Stimulated activated naive CD8-positive, alpha-beta T cell treated with anti-CD3 and anti-CD28 coated beads, Interleukin-15, Interleukin-2, amounts not matched to agents 100 ng/mL and 50 ng/mL, for 24 hours (primary cell): ENCODE measurements around the gene MAGI2.

Experiments
- H3K27ac Mint-ChIP-seq: one replicate; pipeline ENCODE4 v1.8.0; 2021; ENCODE audit warnings: mild to moderate bottlenecking, mixed read lengths
- H3K27me3 Mint-ChIP-seq: one replicate; pipeline ENCODE4 v1.8.0; 2021; ENCODE audit warnings: mixed read lengths
- H3K36me3 Mint-ChIP-seq: one replicate; pipeline ENCODE4 v1.8.0; 2021; ENCODE audit warnings: low read depth, mixed read lengths
- H3K4me1 Mint-ChIP-seq: one replicate; pipeline ENCODE4 v1.8.0; 2021; ENCODE audit warnings: low read depth, mixed read lengths
- H3K4me3 Mint-ChIP-seq: one replicate; pipeline ENCODE4 v1.8.0; 2021; ENCODE audit warnings: mild to moderate bottlenecking, mixed read lengths
- H3K9me3 Mint-ChIP-seq: one replicate; pipeline ENCODE4 v1.8.0; 2021; ENCODE audit warnings: mixed read lengths

Gene MAGI2

GRCh38 chr7:79453558-79454360, at the start of gene MAGI2:
TSS of gene MAGI2 (minus strand) at chr7:79453667. CDS start at chr7:79453320, 347 bp downstream.
- Mint-ChIP-seq H3K4me3 (peak within 1 kb of the TSS; percentile 83), H3K27me3 (peaks cover 58% of the 10 kb centered on the region), H3K27ac (no peak within 1 kb of the TSS), H3K4me1 (peaks cover 12% of the 10 kb centered on the region), H3K36me3 (no peaks in the 10 kb centered on the region), H3K9me3 (no peaks in the 10 kb centered on the region)

GRCh38 chr7:79502151-79502550, 48.7 kb upstream of the MAGI2 start:
- H3K27ac Mint-ChIP-seq, result no peak overlapping the region
- H3K4me3 Mint-ChIP-seq, result no peak overlapping the region
- H3K4me1 Mint-ChIP-seq, result no peaks in the 10 kb centered on the region
- H3K36me3 Mint-ChIP-seq, result no peaks in the 10 kb centered on the region
- H3K27me3 Mint-ChIP-seq, result no peaks in the 10 kb centered on the region
- no peaks in the 10 kb centered on the region for H3K9me3 Mint-ChIP-seq

- Mint-ChIP-seq H3K9me3 (no peaks in the 10 kb centered on the region), H3K4me3 (no peak overlapping the region), H3K27ac (no peak overlapping the region), H3K36me3 (no peaks in the 10 kb centered on the region), H3K4me1 (no peaks in the 10 kb centered on the region), H3K27me3 (no peaks in the 10 kb centered on the region)
Observed at GRCh38 chr7:79500759-79501158, 47.3 kb upstream of the MAGI2 start.

GRCh38 chr7:79497728-79498127, 44.3 kb upstream of the MAGI2 start:
- Mint-ChIP-seq H3K4me1 (no peaks in the 10 kb centered on the region), H3K4me3 (no peak overlapping the region), H3K36me3 (no peaks in the 10 kb centered on the region), H3K9me3 (no peaks in the 10 kb centered on the region), H3K27me3 (no peaks in the 10 kb centered on the region), H3K27ac (no peak overlapping the region)

GRCh38 chr7:79495544-79496272, 42.2 kb upstream of the MAGI2 start:
- Mint-ChIP-seq H3K9me3 (no peaks in the 10 kb centered on the region), H3K36me3 (no peaks in the 10 kb centered on the region), H3K27me3 (no peaks in the 10 kb centered on the region), H3K27ac (no peak overlapping the region), H3K4me3 (no peak overlapping the region), H3K4me1 (no peaks in the 10 kb centered on the region)

- no peaks in the 10 kb centered on the region for H3K4me1 Mint-ChIP-seq
- H3K27ac Mint-ChIP-seq, result no peak overlapping the region
- H3K9me3 Mint-ChIP-seq, result no peaks in the 10 kb centered on the region
- no peak overlapping the region for H3K4me3 Mint-ChIP-seq
- H3K36me3 Mint-ChIP-seq, result no peaks in the 10 kb centered on the region
- no peaks in the 10 kb centered on the region for H3K27me3 Mint-ChIP-seq
Observed at GRCh38 chr7:79494046-79494445, 40.6 kb upstream of the MAGI2 start.

GRCh38 chr7:79489371-79489770, 35.9 kb upstream of the MAGI2 start:
- no peak overlapping the region for H3K4me3 Mint-ChIP-seq
- no peak overlapping the region for H3K27ac Mint-ChIP-seq
- peaks cover 4% of the 10 kb centered on the region for H3K27me3 Mint-ChIP-seq
- no peaks in the 10 kb centered on the region for H3K36me3 Mint-ChIP-seq
- no peaks in the 10 kb centered on the region for H3K9me3 Mint-ChIP-seq
- no peaks in the 10 kb centered on the region for H3K4me1 Mint-ChIP-seq

- Mint-ChIP-seq H3K9me3 (no peaks in the 10 kb centered on the region), H3K4me3 (no peak overlapping the region), H3K4me1 (no peaks in the 10 kb centered on the region), H3K27me3 (peaks cover 3% of the 10 kb centered on the region), H3K36me3 (no peaks in the 10 kb centered on the region), H3K27ac (no peak overlapping the region)
Observed at GRCh38 chr7:79478386-79478785, 24.9 kb upstream of the MAGI2 start.

- H3K9me3 Mint-ChIP-seq, result no peaks in the 10 kb centered on the region
- H3K36me3 Mint-ChIP-seq, result no peaks in the 10 kb centered on the region
- peaks cover 3% of the 10 kb centered on the region for H3K27me3 Mint-ChIP-seq
- no peaks in the 10 kb centered on the region for H3K4me1 Mint-ChIP-seq
- no peak overlapping the region for H3K27ac Mint-ChIP-seq
- no peak overlapping the region for H3K4me3 Mint-ChIP-seq
Observed at GRCh38 chr7:79475455-79475854, 22.0 kb upstream of the MAGI2 start.

GRCh38 chr7:79471699-79472098, 18.2 kb upstream of the MAGI2 start:
- Mint-ChIP-seq H3K27me3 (peaks cover 3% of the 10 kb centered on the region), H3K4me3 (no peak overlapping the region), H3K27ac (no peak overlapping the region), H3K9me3 (no peaks in the 10 kb centered on the region), H3K36me3 (no peaks in the 10 kb centered on the region), H3K4me1 (no peaks in the 10 kb centered on the region)

GRCh38 chr7:79471283-79471682, 17.8 kb upstream of the MAGI2 start:
- Mint-ChIP-seq H3K36me3 (no peaks in the 10 kb centered on the region), H3K27ac (no peak overlapping the region), H3K4me3 (no peak overlapping the region), H3K9me3 (no peaks in the 10 kb centered on the region), H3K4me1 (no peaks in the 10 kb centered on the region), H3K27me3 (peaks cover 2% of the 10 kb centered on the region)

GRCh38 chr7:79465551-79465950, 12.1 kb upstream of the MAGI2 start:
- H3K27ac Mint-ChIP-seq, result no peak overlapping the region
- no peaks in the 10 kb centered on the region for H3K4me1 Mint-ChIP-seq
- no peaks in the 10 kb centered on the region for H3K9me3 Mint-ChIP-seq
- no peaks in the 10 kb centered on the region for H3K27me3 Mint-ChIP-seq
- H3K36me3 Mint-ChIP-seq, result no peaks in the 10 kb centered on the region
- H3K4me3 Mint-ChIP-seq, result no peak overlapping the region

- H3K27me3 Mint-ChIP-seq, result no peaks in the 10 kb centered on the region
- no peaks in the 10 kb centered on the region for H3K36me3 Mint-ChIP-seq
- H3K4me1 Mint-ChIP-seq, result no peaks in the 10 kb centered on the region
- no peak overlapping the region for H3K4me3 Mint-ChIP-seq
- H3K27ac Mint-ChIP-seq, result no peak overlapping the region
- H3K9me3 Mint-ChIP-seq, result no peaks in the 10 kb centered on the region
Observed at GRCh38 chr7:79464051-79464450, 10.6 kb upstream of the MAGI2 start.

- no peaks in the 10 kb centered on the region for H3K9me3 Mint-ChIP-seq
- no peaks in the 10 kb centered on the region for H3K36me3 Mint-ChIP-seq
- H3K4me3 Mint-ChIP-seq, result no peak overlapping the region
- no peaks in the 10 kb centered on the region for H3K27me3 Mint-ChIP-seq
- H3K4me1 Mint-ChIP-seq, result no peaks in the 10 kb centered on the region
- no peak overlapping the region for H3K27ac Mint-ChIP-seq
Observed at GRCh38 chr7:79462390-79462789, 8.9 kb upstream of the MAGI2 start.

GRCh38 chr7:79461660-79462059, 8.2 kb upstream of the MAGI2 start:
- no peaks in the 10 kb centered on the region for H3K9me3 Mint-ChIP-seq
- H3K4me1 Mint-ChIP-seq, result no peaks in the 10 kb centered on the region
- no peak overlapping the region for H3K27ac Mint-ChIP-seq
- H3K27me3 Mint-ChIP-seq, result no peaks in the 10 kb centered on the region
- H3K4me3 Mint-ChIP-seq, result no peak overlapping the region
- no peaks in the 10 kb centered on the region for H3K36me3 Mint-ChIP-seq
